NCI-H524 (cell line): Measurements from ENCODE around the gene TBCD.

ENCODE experiments used
- DNase-seq, 2 experiments: peaks; one replicate each; lab custom pipeline; 2025; lab: John Stamatoyannopoulos, UW

The TBCD gene

DNA sequence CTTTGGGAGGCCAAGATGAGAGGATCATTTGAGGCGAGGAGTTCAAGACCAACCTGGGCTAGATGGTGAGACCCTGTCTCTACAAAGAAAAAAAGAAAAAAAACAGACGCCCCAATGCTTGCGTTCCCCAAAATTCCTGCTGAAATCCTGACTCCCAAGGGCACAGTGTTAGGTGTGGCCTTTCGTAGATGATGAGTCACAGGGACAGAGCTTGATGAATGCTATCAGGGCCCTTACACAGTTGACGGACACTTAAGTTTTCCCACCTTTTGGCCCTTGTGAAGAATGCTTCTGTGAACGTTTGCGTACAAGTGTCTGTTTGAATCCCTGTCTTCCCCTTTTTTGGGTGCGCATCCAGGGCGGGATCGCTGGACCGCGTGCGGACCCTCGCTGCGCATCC is 104.5 kb downstream of the TBCD start:
- DNase-seq, result no peak

DNA sequence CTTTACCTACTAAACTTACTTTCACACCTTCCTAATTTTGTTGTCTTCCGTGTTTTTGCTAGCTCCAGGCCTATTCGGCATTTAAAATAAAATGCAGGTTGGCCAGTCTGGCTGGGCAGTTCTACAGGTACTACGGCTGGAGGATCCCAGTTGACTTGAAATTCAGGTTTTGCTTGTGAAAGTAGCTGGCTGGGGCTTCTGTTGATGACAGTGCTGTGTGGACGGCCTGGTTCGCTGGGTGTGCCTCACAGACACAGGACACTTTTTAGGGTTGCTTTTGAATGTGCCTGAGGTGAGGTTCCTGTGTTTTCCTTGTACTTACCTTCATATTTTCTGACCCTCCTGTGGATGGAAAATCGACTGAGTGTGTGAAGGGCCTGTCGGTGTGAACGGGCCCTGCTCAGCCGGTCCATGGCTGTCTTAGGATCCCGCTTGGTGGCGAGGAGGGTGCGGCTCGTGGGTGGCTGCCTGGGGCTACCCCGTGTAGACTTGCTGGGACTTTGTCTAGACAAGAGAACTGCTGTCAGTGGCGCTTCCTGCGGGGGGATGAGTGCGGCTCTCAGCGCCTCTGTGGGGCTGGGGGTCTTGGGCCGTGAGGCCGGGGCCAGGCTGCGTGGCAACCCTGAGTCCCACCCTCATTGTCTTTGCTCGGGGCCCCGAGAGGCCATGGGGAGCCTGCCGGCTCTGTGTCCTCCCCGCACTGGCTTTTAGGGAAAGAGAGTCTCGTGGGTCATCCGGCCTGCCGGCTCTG is 106.7 kb downstream of the TBCD start:
- no peak for DNase-seq

DNA sequence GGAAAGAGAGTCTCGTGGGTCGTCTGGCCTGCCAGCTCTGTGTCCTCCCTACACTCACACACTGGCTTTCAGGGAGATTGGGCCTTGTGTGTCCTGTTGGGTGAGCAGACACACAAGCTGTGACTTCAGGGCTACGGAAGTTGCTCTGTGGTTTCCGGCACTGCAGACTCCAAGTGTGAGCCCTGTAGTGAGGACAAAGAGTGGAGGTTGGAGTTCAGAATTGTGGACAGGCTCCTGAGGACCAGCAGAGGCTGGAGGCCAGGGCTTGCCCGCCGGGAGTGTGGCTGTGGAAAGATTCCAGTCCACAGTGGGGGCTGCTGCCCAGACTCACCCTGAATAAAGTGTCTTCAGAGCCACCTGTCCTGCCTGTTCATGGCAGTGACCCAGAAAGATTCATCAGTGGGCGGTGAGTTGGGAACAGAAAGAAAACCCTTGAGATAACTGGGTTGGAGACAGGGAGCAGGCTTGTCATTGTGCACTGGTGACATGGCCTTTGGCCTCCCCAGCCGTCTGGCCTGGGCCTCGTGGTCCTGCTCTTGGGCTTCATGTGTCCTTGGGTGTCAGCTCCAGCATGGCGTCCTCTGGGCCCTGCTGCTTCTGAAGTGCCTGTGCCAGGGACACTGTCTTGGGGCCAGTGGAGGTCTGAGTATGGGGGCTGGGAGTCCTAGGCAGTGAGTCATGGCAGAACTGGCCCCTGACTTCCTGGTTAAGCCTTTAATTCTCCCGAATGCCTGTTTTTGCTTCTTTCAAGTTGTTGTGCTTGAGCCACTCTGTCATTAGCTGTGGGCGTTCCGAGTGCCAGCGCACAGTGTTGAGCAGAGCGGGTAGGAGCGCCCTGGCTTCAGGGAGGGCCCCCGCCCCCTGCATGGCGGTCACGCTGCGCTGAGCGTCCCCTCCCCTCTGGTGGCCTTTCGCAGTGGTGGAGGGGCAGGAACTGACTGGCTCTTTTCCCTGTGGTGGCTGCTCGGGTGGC is 107.9 kb downstream of the TBCD start:
- DNase-seq, result no peak

DNA sequence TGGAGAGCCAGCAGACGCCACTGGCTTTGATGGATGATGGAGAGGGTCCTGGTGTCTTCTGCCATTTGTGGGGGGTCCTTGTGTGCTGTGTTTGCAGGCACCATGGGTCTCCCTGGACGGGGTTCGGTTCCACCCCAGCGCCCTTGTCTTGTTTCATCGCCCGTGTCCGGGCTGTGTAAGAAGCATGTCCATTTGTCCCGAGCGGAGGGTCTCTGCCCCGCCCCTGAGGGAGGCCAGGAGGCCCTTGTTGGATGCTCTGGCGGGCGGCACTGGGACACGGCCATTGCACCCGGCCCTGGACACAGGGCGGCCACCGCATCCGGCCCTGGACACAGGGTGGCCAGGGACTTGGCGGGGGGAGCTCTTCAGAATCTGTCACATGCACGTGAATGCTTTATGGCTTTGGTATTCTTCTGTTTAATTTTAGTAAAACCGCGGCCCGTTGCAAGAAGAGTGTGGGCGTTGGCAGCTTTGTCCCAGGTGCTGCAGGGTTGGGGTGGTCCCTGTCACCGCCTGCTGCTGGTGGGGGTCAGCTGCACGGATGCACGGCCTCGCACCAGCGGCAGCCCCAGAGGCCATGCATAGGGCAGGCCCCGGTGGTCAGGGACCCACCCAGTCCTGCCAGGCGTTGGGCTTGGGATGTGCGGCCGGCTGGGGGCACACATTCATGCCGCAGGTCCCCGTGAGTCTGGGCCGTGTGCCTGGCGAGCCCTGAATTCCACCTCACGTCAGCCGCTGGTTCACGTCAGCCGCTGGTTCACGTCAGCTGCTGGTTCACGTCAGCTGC is 108.9 kb downstream of the TBCD start:
- DNase-seq, result no peak

DNA sequence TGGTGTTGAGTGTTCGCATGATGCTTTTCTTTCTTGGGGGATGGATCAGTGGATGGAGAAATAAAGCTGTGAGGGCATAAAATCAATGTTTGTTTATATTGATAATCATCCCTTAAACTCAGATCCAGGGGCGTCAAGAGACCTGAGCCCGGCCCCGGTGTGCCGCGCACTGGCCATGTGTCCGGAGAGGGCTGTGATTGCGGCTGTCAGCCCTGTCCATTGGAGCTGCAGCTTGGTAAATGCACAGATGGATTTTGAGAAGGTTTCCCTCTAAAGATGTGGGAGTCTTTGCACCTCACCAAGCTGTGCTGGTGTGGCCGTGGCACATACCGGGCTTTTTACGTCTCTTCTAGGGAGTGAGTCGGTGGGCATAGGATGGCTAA is 109.5 kb downstream of the TBCD start:
- DNase-seq, result no peak

DNA sequence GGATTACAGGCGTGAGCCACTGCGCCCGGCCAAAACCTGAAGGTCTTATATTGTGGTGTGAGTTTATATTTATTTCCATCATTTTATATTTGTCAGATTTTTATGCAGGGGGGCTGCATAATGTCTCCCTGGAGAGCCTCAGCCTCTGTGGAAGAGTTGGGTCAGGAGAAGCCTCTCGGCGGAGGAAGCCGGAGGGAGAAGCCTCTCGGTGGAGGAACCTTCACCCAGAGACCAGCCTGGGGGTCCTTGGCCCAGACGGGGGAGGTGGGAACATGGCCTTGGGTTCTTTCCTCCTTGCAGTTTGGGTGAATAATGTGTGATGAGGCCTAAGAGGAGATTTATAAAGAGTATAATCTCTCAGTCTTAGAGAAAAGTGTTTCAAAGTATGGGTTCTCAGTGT is 110.3 kb downstream of the TBCD start:
- DNase-seq, result no peak

DNA sequence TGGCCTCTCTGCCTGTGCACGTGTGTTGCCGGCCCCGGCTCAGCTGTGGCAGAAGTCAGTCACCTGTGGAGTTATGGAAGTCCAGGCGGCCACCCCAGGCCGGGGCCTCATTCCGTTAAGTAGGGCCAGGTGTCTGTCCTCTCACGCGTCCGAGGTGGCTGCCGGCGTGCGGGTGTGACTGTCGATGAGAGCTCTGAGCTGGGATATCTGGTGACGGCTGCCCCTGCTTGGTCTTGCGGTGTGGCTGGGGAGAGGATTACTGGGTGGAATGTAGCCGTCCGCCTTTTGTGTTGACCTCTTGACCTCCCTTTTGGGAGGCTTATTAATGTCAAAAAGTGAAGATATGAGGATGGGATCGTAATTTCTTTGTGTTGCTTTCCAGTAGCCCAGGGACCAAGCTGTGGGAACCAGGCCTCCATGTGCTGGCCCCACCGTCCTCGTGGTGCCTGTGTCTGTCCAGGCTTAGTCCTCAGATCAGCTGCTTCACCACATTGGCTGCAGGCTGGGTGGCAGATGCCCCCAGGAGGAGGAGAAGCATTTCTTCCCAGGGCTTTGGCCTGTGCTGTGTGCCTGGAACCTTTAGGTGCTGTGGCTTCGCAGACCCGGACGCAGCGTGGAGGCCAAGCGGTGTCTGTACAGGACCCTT is 111.0 kb downstream of the TBCD start:
- no peak for DNase-seq

DNA sequence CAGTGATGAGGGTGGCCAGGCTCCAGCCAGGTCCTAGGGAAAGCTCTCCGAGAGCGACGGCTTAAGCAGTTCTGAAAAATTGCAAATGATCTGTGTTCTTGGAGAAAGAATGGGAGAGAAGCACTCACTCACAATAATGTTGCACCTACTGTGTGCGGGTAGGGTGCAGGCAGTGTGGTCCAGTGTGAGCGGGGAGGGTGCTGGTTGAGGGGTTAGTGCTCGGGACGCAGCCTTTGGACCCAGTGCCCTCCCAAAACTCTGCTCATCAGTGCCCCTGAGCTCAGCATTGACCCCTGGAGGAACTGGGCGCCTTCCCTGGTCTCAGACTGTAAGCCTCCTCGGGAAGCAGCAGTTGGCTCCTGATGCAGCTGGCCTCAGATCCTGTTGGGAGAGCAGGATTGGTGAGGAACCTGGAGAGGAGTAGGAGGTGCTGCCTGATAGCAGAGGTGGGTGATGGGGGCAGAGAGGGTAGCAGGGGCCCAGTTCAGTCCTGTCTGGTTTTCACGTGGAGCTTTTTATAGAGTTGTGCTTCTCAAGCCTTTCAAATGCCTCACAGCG is 111.6 kb downstream of the TBCD start:
- DNase-seq, result no peak

DNA sequence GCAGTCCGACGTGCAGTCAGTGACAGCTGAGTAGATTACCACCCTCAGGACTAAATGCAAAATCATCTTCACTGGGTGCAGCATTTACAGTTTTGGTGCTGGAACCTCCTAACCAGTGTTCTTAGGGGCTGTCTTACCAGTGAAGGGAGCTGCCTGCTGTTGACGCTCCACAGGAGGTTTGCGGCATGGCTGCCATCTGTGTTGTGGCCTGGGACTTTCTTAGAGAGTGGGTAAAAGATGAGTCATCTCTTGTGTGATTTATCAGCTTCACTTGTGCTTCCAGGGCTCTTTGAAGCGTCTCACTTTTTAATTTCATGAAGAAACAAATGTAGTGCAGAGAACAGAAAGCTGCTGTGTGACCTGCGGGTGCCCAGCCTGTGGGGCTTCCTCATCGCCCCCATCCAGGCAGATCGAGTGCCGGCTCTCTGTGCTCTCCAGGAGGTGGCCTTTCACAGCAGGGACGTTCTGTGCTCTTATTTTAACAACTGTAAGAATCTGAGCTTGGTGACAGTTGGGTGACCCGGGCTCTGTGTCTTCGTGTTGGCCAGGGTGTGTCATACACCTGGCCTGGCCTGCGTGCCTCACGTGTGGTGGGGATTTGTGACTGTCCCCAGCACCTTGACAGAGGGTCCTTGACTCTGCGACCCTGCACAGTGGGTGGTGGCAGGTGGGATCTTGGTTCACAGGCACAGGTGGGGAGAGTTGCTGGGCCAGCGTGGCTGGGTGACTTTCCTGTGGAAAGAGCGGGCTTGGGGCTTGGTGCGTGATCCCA is 112.3 kb downstream of the TBCD start:
- peak in 1 of 2 experiments; percentile 29 for DNase-seq

DNA sequence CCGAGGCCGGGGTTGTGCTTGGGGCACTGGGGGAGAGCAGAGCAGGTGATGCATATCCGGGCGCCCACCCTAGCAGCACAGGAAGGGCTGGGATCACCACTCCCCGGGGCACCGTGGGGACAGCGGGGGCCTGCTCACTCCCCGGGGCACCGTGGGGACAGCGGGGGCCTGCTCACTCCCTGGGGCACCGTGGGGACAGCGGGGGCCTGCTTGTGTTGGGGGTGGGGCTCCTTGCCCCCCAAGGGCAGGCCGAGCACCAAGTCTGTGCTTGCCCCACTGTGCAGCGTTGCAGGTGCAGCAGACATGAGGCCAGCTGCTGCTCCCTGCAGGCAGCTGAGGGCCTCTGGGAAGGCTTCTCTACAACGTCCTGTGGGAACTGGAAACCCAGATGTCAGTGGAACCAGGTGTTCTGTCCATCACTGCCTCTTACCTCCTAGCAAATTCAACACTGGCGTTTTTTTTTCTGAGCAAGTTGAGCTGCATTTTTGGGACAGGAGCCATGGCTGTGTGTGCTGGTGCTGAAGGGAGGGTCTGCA is 112.9 kb downstream of the TBCD start:
- peak in 1 of 2 experiments; percentile 15 for DNase-seq

DNA sequence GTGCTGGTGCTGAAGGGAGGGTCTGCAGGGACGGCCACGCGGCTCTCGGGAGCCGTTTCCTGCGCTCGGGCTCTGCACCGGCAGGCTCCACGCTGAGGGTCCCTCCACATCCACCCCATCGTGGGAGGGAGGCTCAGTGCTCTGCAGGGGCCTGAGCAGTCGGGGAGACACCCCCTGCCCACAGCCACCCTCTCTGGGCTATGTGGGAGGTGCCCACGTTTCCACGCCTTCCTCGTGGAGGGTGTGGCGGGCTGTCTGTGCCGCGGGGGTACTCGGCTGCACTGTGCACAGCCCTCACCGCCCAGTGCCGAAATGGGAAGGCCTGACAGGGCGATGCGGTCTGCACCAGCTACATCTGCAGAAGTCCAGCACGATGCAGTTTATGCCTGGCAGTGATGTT is 113.4 kb downstream of the TBCD start:
- no peak for DNase-seq

DNA sequence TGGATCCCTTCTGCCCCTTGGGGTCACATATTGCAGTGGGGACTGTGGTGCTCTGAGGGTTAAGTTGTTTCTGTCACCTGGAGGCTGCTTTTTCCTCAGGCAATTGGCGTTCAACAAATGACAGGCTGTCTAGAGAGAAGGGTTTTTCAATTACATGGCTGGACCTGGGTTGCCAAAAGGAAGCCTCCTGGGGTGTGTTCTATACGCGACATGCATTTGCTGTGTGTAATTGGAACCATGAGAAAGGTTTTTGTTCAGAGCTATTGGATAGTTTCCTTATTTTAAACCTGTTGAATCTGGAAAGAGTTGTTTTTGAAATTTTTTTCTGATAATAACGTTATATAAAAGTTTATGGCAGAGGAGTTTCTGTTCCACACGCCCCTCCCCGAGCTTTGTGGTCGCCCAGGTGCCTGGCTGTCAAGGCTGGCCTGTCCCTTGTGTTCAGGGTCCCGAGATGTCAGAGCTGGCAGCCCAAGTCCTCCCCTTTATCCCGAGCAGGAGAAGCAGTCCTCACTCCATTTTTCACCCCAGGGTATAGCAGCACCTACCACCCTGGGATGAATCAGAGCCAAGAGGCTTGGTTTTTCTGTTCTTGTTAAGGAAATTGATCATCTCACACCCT is 114.0 kb downstream of the TBCD start:
- no peak for DNase-seq

DNA sequence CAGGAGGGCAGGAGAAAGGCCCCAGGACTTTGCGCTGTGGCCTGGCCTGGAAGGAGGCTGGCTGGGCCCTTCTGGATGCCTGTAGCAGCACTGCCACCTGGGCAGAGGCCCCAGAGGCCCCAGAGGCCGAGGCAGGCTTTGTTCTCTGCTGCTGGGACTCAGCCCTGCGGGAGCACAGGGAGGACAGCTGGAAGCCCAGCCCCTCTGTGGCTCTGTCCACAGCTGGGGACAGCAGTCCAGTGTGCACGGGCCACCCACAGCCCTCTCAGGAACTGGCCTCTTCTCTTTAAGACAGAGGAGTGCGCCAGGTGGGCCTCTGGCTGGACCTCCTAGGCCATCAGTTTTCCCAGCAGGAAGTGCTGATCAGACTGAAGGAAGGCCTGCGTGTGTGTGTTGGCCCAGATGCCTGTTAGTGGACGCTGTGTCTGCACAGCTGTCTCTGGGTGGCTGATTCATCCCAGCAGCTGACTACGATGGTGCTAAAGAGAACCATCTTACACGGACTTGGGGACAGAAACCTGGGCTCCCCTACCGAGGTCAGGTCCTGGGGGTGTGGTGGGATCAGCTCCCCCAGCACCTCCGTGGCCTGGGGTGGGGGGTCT is 114.8 kb downstream of the TBCD start:
- DNase-seq, result no peak

DNA sequence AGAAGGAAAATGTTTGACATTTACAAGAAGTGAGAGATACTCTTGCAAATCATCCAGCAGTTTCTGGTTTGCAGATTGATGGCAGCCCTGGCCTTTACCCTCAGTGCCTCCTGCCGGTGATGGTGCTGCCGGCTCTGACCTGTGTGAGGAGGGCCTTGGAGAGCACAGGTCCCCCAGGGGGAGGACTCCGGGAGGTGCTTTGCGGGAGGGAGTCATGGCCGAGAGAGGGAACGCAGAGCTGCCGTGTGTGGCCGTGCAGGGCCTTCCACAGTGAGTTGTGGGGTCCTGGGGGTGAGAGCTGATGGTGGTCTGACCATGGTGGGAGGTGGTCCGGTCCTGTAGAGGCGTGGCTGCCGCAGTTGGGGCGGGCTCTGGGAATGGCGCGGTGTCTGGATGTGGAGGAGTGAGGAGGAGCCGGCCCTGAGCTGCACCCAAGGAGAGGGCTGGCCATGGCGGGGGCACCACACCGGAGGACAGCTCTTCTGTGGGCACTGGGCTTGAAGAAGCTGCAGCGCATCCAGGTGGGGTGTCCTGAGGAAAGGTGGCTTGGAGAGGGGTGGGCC is 116.0 kb downstream of the TBCD start:
- DNase-seq, result no peak

DNA sequence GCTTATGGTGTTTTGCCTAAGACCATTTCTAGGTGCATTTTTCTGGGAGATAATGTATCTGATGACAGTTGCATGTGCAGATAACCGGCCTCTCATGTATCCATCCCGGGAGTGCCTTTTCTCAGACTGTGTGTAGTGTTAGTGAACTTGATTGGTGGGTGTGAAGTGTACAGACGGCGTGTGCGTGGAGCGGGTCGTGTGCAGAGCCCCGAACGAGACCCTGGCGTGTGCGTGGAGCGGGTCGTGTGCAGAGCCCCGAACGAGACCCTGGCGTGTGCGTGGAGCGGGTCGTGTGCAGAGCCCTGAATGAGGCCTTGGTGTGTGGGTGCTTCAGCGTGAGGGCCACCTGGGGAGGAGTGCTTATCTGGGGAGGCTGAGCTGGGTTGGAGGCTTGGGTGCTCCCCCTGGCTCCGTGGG is 116.9 kb downstream of the TBCD start:
- no peak for DNase-seq

DNA sequence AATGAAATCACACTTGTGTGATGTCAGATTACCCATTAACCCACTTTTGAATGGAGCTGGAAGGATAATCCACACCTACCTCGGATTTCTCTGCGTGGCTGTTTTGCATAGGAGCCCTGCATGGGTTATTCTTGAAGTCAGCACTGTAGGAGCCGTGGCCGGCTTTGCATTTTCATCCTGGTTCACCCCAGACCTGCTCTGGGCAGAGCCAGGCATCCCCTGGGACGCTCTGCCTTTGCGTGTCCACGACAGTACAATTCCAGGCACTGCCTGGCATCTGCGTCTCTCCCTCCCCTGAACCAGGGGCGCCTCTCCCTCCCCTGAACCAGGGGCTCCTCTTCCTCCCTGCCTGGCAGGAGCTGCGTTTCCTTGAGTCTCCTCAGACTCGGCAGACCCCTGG is 117.7 kb downstream of the TBCD start:
- DNase-seq, result no peak

DNA sequence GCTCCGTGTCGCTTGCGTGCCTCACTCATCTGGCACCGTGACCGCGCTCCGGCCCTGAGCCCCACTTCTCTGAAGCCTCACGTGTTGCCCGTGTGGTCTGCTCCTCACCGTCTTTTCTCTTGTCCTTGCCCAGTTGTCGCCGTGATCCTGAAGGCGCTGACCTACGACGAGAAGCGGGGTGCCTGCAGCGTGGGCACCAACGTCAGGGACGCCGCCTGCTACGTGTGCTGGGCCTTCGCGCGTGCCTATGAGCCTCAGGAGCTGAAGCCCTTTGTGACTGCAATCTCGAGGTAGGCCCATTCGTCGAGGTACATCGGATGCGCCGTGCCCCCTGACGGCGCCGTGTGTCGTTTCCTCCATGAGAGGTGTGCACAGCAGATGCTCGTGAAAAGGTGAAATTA is 118.2 kb downstream of the TBCD start:
- DNase-seq, result no peak

DNA sequence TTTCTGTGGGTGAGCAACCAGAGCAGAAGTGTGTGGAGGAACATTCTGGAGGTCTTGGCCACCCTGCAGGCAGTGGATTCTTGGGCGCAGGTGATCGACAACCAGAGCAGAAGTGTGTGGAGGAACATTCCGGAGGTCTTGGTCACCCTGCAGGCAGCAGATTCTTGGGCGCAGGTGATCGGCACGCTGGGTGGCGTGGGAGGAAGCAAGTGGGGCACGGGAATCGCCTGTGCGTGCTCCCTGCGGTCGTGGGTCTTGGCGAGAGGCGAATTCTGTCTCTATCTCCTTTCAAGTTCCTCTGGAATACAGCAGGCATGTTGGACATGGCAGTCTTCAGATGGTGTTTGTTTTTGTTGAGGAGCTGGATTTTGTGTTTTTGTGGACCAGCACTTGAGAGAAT is 118.7 kb downstream of the TBCD start:
- no peak for DNase-seq

DNA sequence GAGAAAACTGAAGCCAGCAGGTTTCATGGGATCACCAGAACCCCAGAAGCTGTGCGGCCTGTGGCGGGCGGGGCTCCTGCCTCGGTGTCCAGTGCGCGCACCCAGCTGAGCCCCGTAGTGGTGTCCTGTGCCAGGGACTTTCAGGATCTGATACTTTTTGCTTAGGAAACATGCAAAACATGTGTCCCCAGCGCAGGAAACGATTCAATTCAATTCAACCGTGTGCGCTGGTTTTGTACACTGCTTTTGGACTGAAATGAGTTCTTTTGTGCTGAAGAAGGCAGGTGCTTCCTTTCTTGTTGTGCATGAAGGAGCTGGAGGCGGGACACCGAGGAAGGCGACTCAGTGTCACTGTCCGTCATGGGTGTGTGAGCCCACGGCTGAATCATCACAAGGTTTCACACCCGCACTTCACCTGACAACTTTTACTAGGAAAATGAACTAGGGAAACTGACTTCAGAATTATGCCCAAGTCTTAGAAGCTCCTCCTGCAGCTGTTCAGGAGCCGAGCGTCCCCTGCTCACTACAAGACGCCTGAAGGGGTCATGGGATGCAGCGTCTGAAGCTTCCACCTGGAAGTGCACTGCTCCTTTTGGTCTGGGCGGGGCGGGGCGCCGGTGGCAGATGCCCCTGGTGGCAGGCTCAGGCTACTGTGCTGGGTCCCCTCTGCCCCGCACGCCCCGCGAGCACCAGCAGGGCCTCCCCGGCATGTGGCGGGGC is 119.4 kb downstream of the TBCD start:
- DNase-seq, result no peak
